ENCODE results near the gene WWC2. TPM values are rescaled to one million over a fixed set of nuclear protein-coding genes. Genes with fewer than 3 reads are reported as not detected.
"Not testable (repeated sequence)": the region's sequence is repeated elsewhere in the genome, so short reads cannot be mapped to it uniquely, and the experiment has no call there.

The WWC2 gene
- total RNA-seq, 1 donor from 2014 or later: 39.6 TPM

DNA sequence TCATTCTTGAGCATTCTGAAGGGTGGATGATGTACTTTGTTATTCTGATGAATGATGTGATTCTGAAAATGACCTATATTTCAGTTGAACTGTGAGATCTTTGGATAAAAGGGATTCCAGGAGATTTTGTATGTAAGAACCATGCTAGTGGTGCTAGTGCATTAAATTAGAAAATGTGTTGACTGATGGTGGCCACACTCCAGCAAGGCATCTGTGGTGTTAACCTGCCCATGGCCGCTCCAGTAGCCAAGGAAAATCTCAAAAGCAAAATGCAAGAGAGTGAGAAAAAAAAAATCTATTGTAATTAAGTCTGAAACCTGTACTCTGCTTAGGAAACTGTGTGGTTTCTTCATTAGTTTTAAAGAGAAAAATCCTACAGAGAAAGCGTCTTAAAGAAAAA is 93.5 kb downstream of the WWC2 start:
- no peak overlapping the region for H3K27ac Mint-ChIP-seq
- H3K27ac ChIP-seq: no peak overlapping the region

DNA sequence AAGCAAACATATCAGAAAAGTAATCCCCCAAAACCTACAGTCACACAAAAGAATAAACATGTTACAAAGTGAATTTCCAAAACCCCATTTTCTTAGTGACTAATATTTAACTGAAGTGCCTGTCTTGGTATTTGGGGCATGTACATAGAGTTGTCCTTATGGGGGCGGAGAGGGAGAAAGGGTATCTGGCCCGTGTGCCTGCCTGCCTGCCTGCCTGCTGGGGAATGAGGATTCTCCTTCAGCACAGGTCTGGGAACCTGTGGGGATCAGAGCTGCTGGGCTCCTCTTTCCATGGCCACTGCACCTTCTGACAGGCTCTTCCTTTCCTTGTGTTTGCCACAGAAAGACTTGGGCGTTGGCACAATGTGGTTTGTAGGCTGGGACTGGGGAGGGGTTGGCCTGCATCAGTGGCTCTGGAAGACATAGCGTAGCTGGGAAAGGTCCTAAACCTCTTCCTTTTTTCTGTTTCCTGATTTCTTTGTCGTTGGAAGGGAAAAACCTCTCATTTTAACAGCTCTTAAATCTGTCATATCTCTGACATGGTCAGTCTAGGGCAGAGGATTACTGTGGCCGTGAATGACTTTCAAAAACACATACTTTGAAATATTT is 94.8 kb downstream of the WWC2 start:
- H2AFZ ChIP-seq (replicated peaks); H3K27me3 Mint-ChIP-seq (ENCODE audit: insufficient read depth, low read depth); H3K4me3 ChIP-seq; H3K9ac ChIP-seq; H3K27ac ChIP-seq; H3K4me3 Mint-ChIP-seq; DNase-seq (ENCODE audit: low spot score); H3K4me1 Mint-ChIP-seq; H3K9me3 Mint-ChIP-seq; H3F3A ChIP-seq (ENCODE audit: low read depth); H3K36me3 Mint-ChIP-seq; H3K9me3 ChIP-seq (ENCODE audit: low read depth); H3K27me3 ChIP-seq; H3K4me2 ChIP-seq; H3K36me3 ChIP-seq: not testable (repeated sequence)
- Histone ChIP-seq H3K79me2 (ENCODE audit: low read depth) (peaks cover 37% of the 10 kb centered on the region), H3K4me1 (peaks cover 15% of the 10 kb centered on the region), H4K20me1 (ENCODE audit: low read depth) (peaks cover 12% of the 10 kb centered on the region)
- peak overlapping the region; percentile 31 for H3K27ac Mint-ChIP-seq

More for the DNA sequence above, 93.5 kb downstream of the WWC2 start:
- Histone ChIP-seq H3K9ac (no peak overlapping the region), H2AFZ (replicated peaks) (no peak overlapping the region), H3K4me1 (peaks cover 12% of the 10 kb centered on the region), H3K4me2 (no peak overlapping the region), H4K20me1 (ENCODE audit: low read depth) (peaks cover 12% of the 10 kb centered on the region), H3K4me3 (no peak overlapping the region), H3K27me3 (no peaks in the 10 kb centered on the region), H3K79me2 (ENCODE audit: low read depth) (peaks cover 37% of the 10 kb centered on the region), H3K9me3 (ENCODE audit: low read depth) (no peaks in the 10 kb centered on the region), H3K36me3 (no peaks in the 10 kb centered on the region), H3F3A (ENCODE audit: low read depth) (no peaks in the 10 kb centered on the region)
- H3K27me3 Mint-ChIP-seq (ENCODE audit: insufficient read depth, low read depth): no peaks in the 10 kb centered on the region
- TF ChIP-seq, protein P1, sequence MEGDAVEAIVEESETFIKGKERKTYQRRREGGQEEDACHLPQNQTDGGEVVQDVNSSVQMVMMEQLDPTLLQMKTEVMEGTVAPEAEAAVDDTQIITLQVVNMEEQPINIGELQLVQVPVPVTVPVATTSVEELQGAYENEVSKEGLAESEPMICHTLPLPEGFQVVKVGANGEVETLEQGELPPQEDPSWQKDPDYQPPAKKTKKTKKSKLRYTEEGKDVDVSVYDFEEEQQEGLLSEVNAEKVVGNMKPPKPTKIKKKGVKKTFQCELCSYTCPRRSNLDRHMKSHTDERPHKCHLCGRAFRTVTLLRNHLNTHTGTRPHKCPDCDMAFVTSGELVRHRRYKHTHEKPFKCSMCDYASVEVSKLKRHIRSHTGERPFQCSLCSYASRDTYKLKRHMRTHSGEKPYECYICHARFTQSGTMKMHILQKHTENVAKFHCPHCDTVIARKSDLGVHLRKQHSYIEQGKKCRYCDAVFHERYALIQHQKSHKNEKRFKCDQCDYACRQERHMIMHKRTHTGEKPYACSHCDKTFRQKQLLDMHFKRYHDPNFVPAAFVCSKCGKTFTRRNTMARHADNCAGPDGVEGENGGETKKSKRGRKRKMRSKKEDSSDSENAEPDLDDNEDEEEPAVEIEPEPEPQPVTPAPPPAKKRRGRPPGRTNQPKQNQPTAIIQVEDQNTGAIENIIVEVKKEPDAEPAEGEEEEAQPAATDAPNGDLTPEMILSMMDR (IDR thresholded peaks at IDR 0.05): no peak
- no peak for TF ChIP-seq EZH2phosphoT487 (IDR thresholded peaks at IDR 0.05)
- TF ChIP-seq EZH2 (IDR thresholded peaks at IDR 0.05): no peak
- H3K4me1 Mint-ChIP-seq: peaks cover 10% of the 10 kb centered on the region
- DNase-seq (ENCODE audit: low spot score): no peak
- no peaks in the 10 kb centered on the region for H3K9me3 Mint-ChIP-seq
- peaks cover 7% of the 10 kb centered on the region for H3K36me3 Mint-ChIP-seq
- H3K4me3 Mint-ChIP-seq: no peak overlapping the region

DNA sequence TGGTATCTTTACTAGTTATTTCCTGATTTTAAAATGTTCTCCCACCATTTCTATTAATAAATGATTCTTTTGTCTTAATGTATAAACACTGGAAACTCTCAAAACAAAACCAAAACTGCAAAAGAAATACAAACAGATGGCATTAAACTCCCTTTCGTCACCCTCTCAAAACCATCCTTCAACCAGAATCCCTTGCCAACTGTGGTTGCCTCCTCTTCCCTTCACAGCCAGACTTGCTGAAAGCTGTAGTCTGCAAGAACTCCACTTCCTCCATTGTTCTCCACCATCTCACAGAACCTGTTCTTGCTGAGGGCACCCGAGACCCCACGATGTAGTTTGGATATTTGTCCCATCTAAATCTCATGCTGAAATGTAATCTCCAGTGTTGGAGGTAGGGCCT is 96.5 kb downstream of the WWC2 start:
- Histone ChIP-seq H3K79me2 (ENCODE audit: low read depth) (peaks cover 32% of the 10 kb centered on the region), H3K4me2 (no peak overlapping the region), H3K27me3 (no peaks in the 10 kb centered on the region), H3F3A (ENCODE audit: low read depth) (no peaks in the 10 kb centered on the region), H3K9ac (no peak overlapping the region), H3K27ac (no peak overlapping the region), H3K4me1 (peaks cover 9% of the 10 kb centered on the region), H4K20me1 (ENCODE audit: low read depth) (peaks cover 12% of the 10 kb centered on the region), H2AFZ (replicated peaks) (no peak overlapping the region), H3K36me3 (no peaks in the 10 kb centered on the region), H3K9me3 (ENCODE audit: low read depth) (no peaks in the 10 kb centered on the region), H3K4me3 (no peak overlapping the region)
- H3K4me3 Mint-ChIP-seq: no peak overlapping the region
- peaks cover 5% of the 10 kb centered on the region for H3K4me1 Mint-ChIP-seq
- H3K9me3 Mint-ChIP-seq: no peaks in the 10 kb centered on the region
- TF ChIP-seq EZH2phosphoT487 (IDR thresholded peaks at IDR 0.05): no peak
- TF ChIP-seq EZH2 (IDR thresholded peaks at IDR 0.05): no peak
- TF ChIP-seq, protein P1 (IDR thresholded peaks at IDR 0.05): no peak
- peaks cover 10% of the 10 kb centered on the region for H3K36me3 Mint-ChIP-seq
- DNase-seq (ENCODE audit: low spot score): no peak
- no peaks in the 10 kb centered on the region for H3K27me3 Mint-ChIP-seq (ENCODE audit: insufficient read depth, low read depth)
- H3K27ac Mint-ChIP-seq: no peak overlapping the region

DNA sequence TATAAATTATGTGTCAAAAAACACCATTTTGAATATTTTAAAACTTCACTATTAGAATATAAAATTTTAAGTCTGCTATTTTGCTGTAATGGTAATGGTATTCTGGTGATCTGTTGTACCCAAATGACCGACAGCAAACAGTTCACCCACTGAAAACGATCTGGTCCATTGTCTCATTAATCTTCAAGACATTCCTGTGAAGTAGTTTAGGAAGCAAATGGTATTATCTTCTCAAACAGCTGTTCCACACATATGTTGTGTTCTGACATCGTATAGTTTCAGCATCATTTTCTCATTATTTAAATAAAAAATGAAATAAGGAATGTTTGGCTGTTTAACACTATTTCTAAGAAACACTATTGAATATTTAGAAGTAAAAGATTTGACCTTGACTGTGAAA is 98.1 kb downstream of the WWC2 start:
- H3K4me1 ChIP-seq: peaks cover 11% of the 10 kb centered on the region
- no peaks in the 10 kb centered on the region for H3K27me3 ChIP-seq
- no peak overlapping the region for H2AFZ ChIP-seq (replicated peaks)
- TF ChIP-seq EZH2phosphoT487 (IDR thresholded peaks at IDR 0.05): no peak
- TF ChIP-seq, protein P1 (IDR thresholded peaks at IDR 0.05): no peak
- TF ChIP-seq EZH2 (IDR thresholded peaks at IDR 0.05): no peak
- H3F3A ChIP-seq (ENCODE audit: low read depth): no peaks in the 10 kb centered on the region
- Mint-ChIP-seq H3K27me3 (ENCODE audit: insufficient read depth, low read depth) (no peaks in the 10 kb centered on the region), H3K9me3 (no peaks in the 10 kb centered on the region), H3K27ac (no peak overlapping the region), H3K4me3 (no peak overlapping the region), H3K4me1 (peaks cover 7% of the 10 kb centered on the region), H3K36me3 (peaks cover 10% of the 10 kb centered on the region)
- H3K36me3 ChIP-seq: no peaks in the 10 kb centered on the region
- no peak overlapping the region for H3K9ac ChIP-seq
- H3K9me3 ChIP-seq (ENCODE audit: low read depth): no peaks in the 10 kb centered on the region
- no peak for DNase-seq (ENCODE audit: low spot score)
- peaks cover 12% of the 10 kb centered on the region for H4K20me1 ChIP-seq (ENCODE audit: low read depth)
- H3K27ac ChIP-seq: no peak overlapping the region
- H3K4me2 ChIP-seq: no peak overlapping the region
- no peak overlapping the region for H3K4me3 ChIP-seq
- peaks cover 20% of the 10 kb centered on the region for H3K79me2 ChIP-seq (ENCODE audit: low read depth)
